GM23248 (cell line): ENCODE results near the gene IFFO2. TPM values are rescaled to one million over a fixed set of nuclear protein-coding genes. Genes with fewer than 3 reads are reported as not detected.

Source experiments
- DNase-seq: peaks from one replicate; pipeline ENCODE4 v3.0.0-alpha.2; 2015
- H2AFZ ChIP-seq: fragments of 200-600 bp; sonication (generic); 2 replicates; pipeline ENCODE4 v1.6.1; 2016; ENCODE audit warnings: antibody characterized with exemption
- H3F3A ChIP-seq: fragments of 200-600 bp; sonication (generic); 2 replicates; pipeline ENCODE4 v1.6.1; 2016; ENCODE audit warnings: mild to moderate bottlenecking, antibody characterized with exemption, mixed run types; ENCODE audit not compliant: insufficient read depth
- H3K27ac ChIP-seq: fragments of 200-600 bp; sonication (generic); 2 replicates; pipeline ENCODE4 v1.5.1; 2016; ENCODE audit warnings: mild to moderate bottlenecking
- H3K27me3 ChIP-seq: fragments of 200-600 bp; sonication (generic); replicated peaks from 2 replicates; pipeline ENCODE4 v1.6.1; 2016; ENCODE audit warnings: mild to moderate bottlenecking; ENCODE audit not compliant: insufficient read depth
- H3K36me3 ChIP-seq: fragments of 200-600 bp; sonication (generic); 2 replicates; pipeline ENCODE4 v1.6.1; 2016; ENCODE audit warnings: low read depth, mild to moderate bottlenecking
- H3K4me1 ChIP-seq: fragments of 200-600 bp; sonication (generic); 2 replicates; pipeline ENCODE4 v1.6.1; 2016; ENCODE audit warnings: mild to moderate bottlenecking; ENCODE audit not compliant: insufficient read depth
- H3K4me2 ChIP-seq: fragments of 200-600 bp; sonication (generic); one replicate; pipeline ENCODE4 v1.6.1; 2016; ENCODE audit warnings: mild to moderate bottlenecking; ENCODE audit not compliant: unreplicated experiment
- H3K4me3 ChIP-seq: fragments of 200-600 bp; sonication (generic); 2 replicates; pipeline ENCODE4 v1.5.1; 2016; ENCODE audit warnings: mild to moderate bottlenecking
- H3K79me2 ChIP-seq: fragments of 200-600 bp; sonication (generic); 2 replicates; pipeline ENCODE4 v1.6.1; 2016; ENCODE audit warnings: mild to moderate bottlenecking; ENCODE audit not compliant: insufficient read depth
- H3K9ac ChIP-seq: fragments of 200-600 bp; sonication (generic); 2 replicates; pipeline ENCODE4 v1.6.1; 2016; ENCODE audit warnings: mild to moderate bottlenecking
- H3K9me2 ChIP-seq: fragments of 200-600 bp; sonication (generic); 2 replicates; pipeline ENCODE4 v1.6.1; 2016; ENCODE audit warnings: mixed run types, mild to moderate bottlenecking, moderate library complexity; ENCODE audit not compliant: insufficient read depth
- H3K9me3 ChIP-seq: fragments of 200-600 bp; sonication (generic); one replicate; pipeline ENCODE4 v1.6.1; 2017; ENCODE audit warnings: low read depth
- H4K20me1 ChIP-seq: fragments of 200-600 bp; sonication (generic); 2 replicates; pipeline ENCODE4 v1.6.0; 2016; ENCODE audit not compliant: insufficient read depth
- EZH2 ChIP-seq: fragments of 200-600 bp; sonication (generic); IDR thresholded peaks from 2 replicates; pipeline ENCODE4 v1.6.1; 2018; ENCODE audit warnings: antibody characterized with exemption, mild to moderate bottlenecking; ENCODE audit not compliant: insufficient read depth, poor library complexity, severe bottlenecking
- EZH2phosphoT487 ChIP-seq: fragments of 200-600 bp; sonication (generic); IDR thresholded peaks from 2 replicates; pipeline ENCODE4 v1.6.1; 2018; ENCODE audit warnings: antibody characterized with exemption, moderate library complexity, mild to moderate bottlenecking, low read depth; ENCODE audit not compliant: insufficient read depth
- WGBS, 2 experiments: methylation state at CpG; one replicate each; pipeline ENCODE4 v1.1.6; 2015 to 2017; ENCODE audit warnings: low lambda C conversion rate in 2 of 2, low coverage in 1 of 2; ENCODE audit errors: missing lambda C conversion rate in 2 of 2; 5-methylcytosine and 5-hydroxymethylcytosine counted together
- in situ Hi-C: fragments of 300-500 bp; cut with MboI; formaldehyde crosslinking; loops from 2 replicates; pipeline ENCODE4 v1.15.0; 2020
- polyA plus RNA-seq: library from polyadenylated mRNA; unstranded; fragments of >200 nt; fragmentation: Nextera tagmentation; extraction: Ambion mirVana; gene quantifications from 2 replicates; pipeline ENCODE4 v1.2.1, GENCODE V29; 2016
- total RNA-seq: library from RNA; depleted of rRNA; stranded (reverse); fragments of >200 nt; shearing (Covaris generic); gene quantifications from 2 replicates; pipeline ENCODE4 v1.2.3, GENCODE V29; 2014

The IFFO2 gene
- total and polyA plus RNA-seq, 2 experiments from 2014 or later, result 0.60 to 12.8 TPM

DNA sequence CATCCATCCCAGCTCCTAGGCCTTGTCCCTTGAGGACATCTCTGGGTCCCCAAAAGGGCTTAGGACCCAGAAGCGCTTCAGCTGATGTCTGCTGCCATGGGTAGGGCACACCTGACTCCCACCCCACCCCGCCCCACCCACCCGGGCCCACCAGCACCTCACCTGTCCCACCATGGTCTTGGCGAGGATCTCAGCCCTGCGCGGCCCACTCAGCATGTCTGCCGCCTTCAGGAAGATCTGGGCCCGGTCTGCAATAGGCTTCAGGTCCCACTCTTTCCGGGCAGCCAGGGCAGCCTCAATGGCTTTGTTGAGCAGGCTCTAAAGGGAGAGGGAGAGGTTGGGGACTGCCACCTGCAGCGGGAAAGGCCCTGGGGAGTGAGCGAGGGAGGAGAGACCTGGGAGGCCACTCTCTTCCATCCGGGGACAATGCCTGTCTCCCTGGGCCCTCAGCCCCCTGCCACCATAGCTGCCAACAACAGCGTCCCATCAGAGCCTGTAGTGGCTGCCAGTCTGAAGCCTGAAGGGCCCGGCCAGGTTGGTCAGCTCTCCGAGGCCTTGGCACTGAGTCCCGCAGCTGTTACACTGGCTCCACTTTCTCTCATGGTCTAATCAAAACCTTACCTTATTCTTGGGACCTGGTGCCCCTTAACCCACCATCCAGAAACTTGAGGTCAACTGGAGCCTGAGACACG, 71.0 kb downstream of the IFFO2 start:
- no peak overlapping the region for H3K4me2 ChIP-seq
- in situ Hi-C loops, result no loop called here

DNA sequence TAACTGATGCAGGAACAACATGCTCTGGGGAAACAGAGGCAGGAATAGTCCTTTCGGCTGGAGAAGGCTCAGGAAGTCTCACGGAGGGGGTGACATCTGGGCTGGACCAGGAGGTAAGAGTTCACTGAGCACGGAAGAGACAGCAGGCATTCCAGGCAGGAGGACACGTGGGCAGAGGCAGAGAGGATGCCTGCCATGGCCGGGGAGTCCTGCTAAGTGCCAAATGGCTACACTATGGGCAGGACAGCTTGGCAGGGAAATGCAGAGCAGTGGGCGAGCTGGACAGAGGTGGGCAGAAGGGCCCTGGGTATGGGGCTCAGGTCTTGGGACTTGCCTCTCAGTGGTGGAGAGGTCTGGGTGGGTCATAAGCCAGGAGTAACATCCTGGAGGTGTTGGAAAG, 71.7 kb downstream of the IFFO2 start:
- H3K4me1 ChIP-seq, result peaks cover 24% of the 10 kb centered on the region

More for the DNA sequence above, 71.0 kb downstream of the IFFO2 start:
- Histone ChIP-seq H3K36me3 (no peaks in the 10 kb centered on the region), H3K4me1 (peaks cover 26% of the 10 kb centered on the region), H3K27ac (no peak overlapping the region), H3K4me3 (no peak overlapping the region), H3K27me3 (no peaks in the 10 kb centered on the region), H3K9me3 (no peaks in the 10 kb centered on the region), H3K79me2 (no peaks in the 10 kb centered on the region), H4K20me1 (no peaks in the 10 kb centered on the region), H2AFZ (no peak overlapping the region), H3K9ac (no peak overlapping the region), H3K9me2 (no peaks in the 10 kb centered on the region), H3F3A (peaks cover 11% of the 10 kb centered on the region)
- TF ChIP-seq EZH2 (no peak), EZH2phosphoT487 (no peak)
- WGBS, 2 experiments, result 85 to 96% methylated on average over 14 to 17 of the region's 17 CpGs
- DNase-seq, result no peak

DNA sequence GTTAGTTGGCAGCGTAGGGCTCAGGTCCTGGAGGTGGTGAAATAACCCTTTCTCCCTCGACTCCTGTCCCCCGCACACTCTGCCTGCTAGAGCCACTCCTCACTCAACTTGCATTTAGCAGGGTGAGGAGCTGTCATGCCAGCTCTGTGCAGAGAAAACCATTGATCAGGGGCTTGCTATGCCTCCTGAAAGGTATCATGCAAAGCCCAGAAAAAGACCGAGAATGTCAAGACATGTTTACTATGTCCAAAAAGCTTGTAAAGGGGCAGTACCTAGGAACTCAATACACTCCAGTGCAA, 72.1 kb downstream of the IFFO2 start:
- in situ Hi-C loops, result no loop called here
- Histone ChIP-seq H3K36me3 (no peaks in the 10 kb centered on the region), H2AFZ (no peak overlapping the region), H3K4me2 (no peak overlapping the region), H3F3A (peaks cover 11% of the 10 kb centered on the region), H3K27me3 (no peaks in the 10 kb centered on the region), H3K27ac (no peak overlapping the region), H4K20me1 (no peaks in the 10 kb centered on the region), H3K9me2 (no peaks in the 10 kb centered on the region), H3K4me1 (peaks cover 24% of the 10 kb centered on the region), H3K79me2 (no peaks in the 10 kb centered on the region), H3K9me3 (no peaks in the 10 kb centered on the region), H3K4me3 (no peak overlapping the region), H3K9ac (no peak overlapping the region)
- TF ChIP-seq EZH2, result no peak
- no peak for TF ChIP-seq EZH2phosphoT487
- 32 to 35% methylated on average over 4 of the region's 4 CpGs for WGBS, 2 experiments
- DNase-seq, result no peak

More for the DNA sequence above, 71.7 kb downstream of the IFFO2 start:
- Histone ChIP-seq H3K4me2 (no peak overlapping the region), H2AFZ (no peak overlapping the region), H3K9me2 (no peaks in the 10 kb centered on the region), H3K27ac (no peak overlapping the region), H3F3A (peaks cover 11% of the 10 kb centered on the region), H4K20me1 (no peaks in the 10 kb centered on the region), H3K9me3 (no peaks in the 10 kb centered on the region), H3K27me3 (no peaks in the 10 kb centered on the region), H3K9ac (no peak overlapping the region), H3K79me2 (no peaks in the 10 kb centered on the region), H3K4me3 (no peak overlapping the region), H3K36me3 (no peaks in the 10 kb centered on the region)
- no peak for DNase-seq
- TF ChIP-seq EZH2phosphoT487 (no peak), EZH2 (no peak)
- 86 to 88% methylated on average over 6 of the region's 6 CpGs for WGBS, 2 experiments
- in situ Hi-C loops, result no loop called here

DNA sequence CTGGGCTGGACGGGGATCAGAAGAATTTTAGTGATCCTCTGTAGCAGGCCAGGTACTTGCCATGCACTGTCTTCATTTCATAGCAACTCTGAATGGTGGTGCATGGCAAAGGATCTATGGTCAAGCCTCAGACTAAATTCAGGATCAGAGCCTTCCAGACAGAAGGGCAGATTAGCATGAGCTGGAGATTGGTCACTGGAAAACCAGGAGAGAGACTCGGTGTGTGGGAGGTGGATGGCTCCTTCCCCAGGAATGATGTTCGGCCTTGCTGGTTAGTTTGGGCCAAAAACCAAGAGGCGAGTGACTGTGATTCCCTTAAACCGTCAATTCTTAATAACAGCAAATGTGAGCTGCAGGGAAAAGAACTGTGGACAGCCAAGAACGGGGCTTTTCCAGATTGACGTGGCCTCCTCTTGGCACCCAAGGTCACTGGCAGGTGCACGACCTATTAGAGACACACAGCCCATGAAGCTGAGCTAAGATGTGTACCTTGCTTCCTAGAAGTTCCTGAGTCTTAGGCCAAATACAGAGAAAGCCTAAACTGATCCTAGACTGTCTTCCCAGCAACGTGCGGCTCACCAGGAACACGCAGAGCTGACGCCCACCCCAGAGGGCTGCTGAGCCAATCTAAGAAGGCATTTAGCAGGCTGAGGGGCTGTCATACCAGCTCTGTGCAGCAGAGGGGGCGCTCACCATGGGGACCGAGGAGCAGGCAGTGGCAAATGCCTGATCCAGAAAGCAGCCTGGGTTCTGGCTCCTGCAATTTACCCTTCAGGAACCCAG, 72.6 kb downstream of the IFFO2 start:
- H2AFZ ChIP-seq, result no peak overlapping the region
- H3K4me1 ChIP-seq, result peaks cover 24% of the 10 kb centered on the region
- H3K27ac ChIP-seq, result no peak overlapping the region
- no peaks in the 10 kb centered on the region for H3K9me3 ChIP-seq
- no peaks in the 10 kb centered on the region for H3K79me2 ChIP-seq
- TF ChIP-seq EZH2, result no peak
- no peak for TF ChIP-seq EZH2phosphoT487
- no peak overlapping the region for H3K9ac ChIP-seq
- no peaks in the 10 kb centered on the region for H3K36me3 ChIP-seq
- no peak overlapping the region for H3K4me2 ChIP-seq
- no peaks in the 10 kb centered on the region for H4K20me1 ChIP-seq
- peaks cover 11% of the 10 kb centered on the region for H3F3A ChIP-seq
- H3K27me3 ChIP-seq, result no peaks in the 10 kb centered on the region
- 29 to 30% methylated on average over 14 of the region's 14 CpGs for WGBS, 2 experiments
- no peaks in the 10 kb centered on the region for H3K9me2 ChIP-seq
- no peak overlapping the region for H3K4me3 ChIP-seq
- DNase-seq, result peak; percentile 81
- in situ Hi-C loops, result no loop called here

DNA sequence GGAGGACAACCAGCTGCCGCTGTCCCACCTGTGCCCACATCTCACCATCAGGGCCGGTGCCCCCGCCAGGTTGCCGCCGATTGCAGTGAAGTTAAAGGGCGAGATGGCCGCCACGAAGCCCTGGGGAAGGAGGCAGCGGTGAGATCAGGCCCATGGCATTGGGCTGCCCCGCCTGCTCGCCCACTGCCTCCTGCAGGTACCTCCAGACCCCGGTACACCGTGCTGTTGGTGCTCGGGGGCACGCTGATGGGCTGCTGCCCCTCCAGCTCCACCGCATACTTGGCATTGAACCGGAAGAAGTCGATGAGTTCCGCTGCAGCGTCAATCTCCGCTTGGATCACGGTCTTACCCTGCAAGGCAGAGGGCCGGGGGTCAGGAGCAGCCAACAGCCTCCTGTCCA, 73.4 kb downstream of the IFFO2 start:
- Histone ChIP-seq H3K9me2 (no peaks in the 10 kb centered on the region), H3K27me3 (no peaks in the 10 kb centered on the region), H3K9ac (no peak overlapping the region), H3K36me3 (no peaks in the 10 kb centered on the region), H3F3A (peaks cover 11% of the 10 kb centered on the region), H3K4me1 (peaks cover 24% of the 10 kb centered on the region), H3K27ac (no peak overlapping the region), H2AFZ (no peak overlapping the region), H3K4me2 (no peak overlapping the region), H3K9me3 (no peaks in the 10 kb centered on the region), H4K20me1 (no peaks in the 10 kb centered on the region), H3K4me3 (no peak overlapping the region), H3K79me2 (no peaks in the 10 kb centered on the region)
- DNase-seq, result no peak
- in situ Hi-C loops, result no loop called here
- TF ChIP-seq EZH2 (no peak), EZH2phosphoT487 (no peak)
- WGBS, 2 experiments, result 95 to 96% methylated on average over 23 of the region's 23 CpGs
